Neural cell (in vitro differentiated cells): ENCODE data around the gene DOCK8. TPM values are rescaled to one million over a fixed set of nuclear protein-coding genes. Genes with fewer than 3 reads are reported as not detected.

Experiments used
- H2AFZ ChIP-seq: fragments of 200-600, 300-800 bp; sonication (generic), shearing (Covaris generic); 2 replicates; pipeline ENCODE4 v1.6.0; 2014; ENCODE audit warnings: low read depth, mild to moderate bottlenecking, antibody characterized with exemption, low read length, moderate library complexity
- H3F3A ChIP-seq: fragments of 200-600 bp; shearing (Covaris generic); 2 replicates; pipeline ENCODE4 v1.6.1; 2016; ENCODE audit warnings: mild to moderate bottlenecking, moderate library complexity, mixed read lengths, antibody characterized with exemption, low read length; ENCODE audit not compliant: insufficient read depth, poor library complexity, severe bottlenecking
- H3K27ac ChIP-seq: fragments of 200-600, 300-800 bp; sonication (generic), shearing (Covaris generic); 2 replicates; pipeline ENCODE4 v1.5.1; 2014; ENCODE audit warnings: mild to moderate bottlenecking, low read length, moderate library complexity
- H3K27me3 ChIP-seq: fragments of 300-800, 200-600 bp; sonication (generic), shearing (Covaris generic); 2 replicates; pipeline ENCODE4 v1.6.0; 2014; ENCODE audit warnings: mild to moderate bottlenecking, low read depth, low read length, moderate library complexity; ENCODE audit not compliant: insufficient read depth
- H3K36me3 ChIP-seq: fragments of 300-800, 200-600 bp; sonication (generic), shearing (Covaris generic); 2 replicates; pipeline ENCODE4 v1.5.1; 2014; ENCODE audit warnings: mild to moderate bottlenecking, antibody characterized with exemption, low read length, moderate library complexity; ENCODE audit not compliant: insufficient read depth
- H3K4me2 ChIP-seq: fragments of 300-800, 200-600 bp; sonication (generic), shearing (Covaris generic); 2 replicates; pipeline ENCODE4 v1.6.0; 2014; ENCODE audit warnings: mild to moderate bottlenecking, low read length
- H3K4me3 ChIP-seq: fragments of 300-800, 200-600 bp; sonication (generic), shearing (Covaris generic); 2 replicates; pipeline ENCODE4 v1.5.1; 2014; ENCODE audit warnings: mild to moderate bottlenecking, low read length, moderate library complexity
- H3K79me2 ChIP-seq: fragments of 200-600 bp; shearing (Covaris generic); replicated peaks from 2 replicates; pipeline ENCODE4 v1.6.0; 2014; ENCODE audit warnings: mild to moderate bottlenecking, low read length, moderate library complexity; ENCODE audit not compliant: insufficient read depth
- H3K9ac ChIP-seq: fragments of 300-800, 200-600 bp; sonication (generic), shearing (Covaris generic); 2 replicates; pipeline ENCODE4 v1.6.1; 2016; ENCODE audit warnings: mild to moderate bottlenecking, low read length, mixed read lengths
- H3K9me2 ChIP-seq: fragments of 200-600 bp; shearing (Covaris generic); 2 replicates; pipeline ENCODE4 v1.6.1; 2016; ENCODE audit warnings: mild to moderate bottlenecking, low read length, mixed read lengths; ENCODE audit not compliant: insufficient read depth
- H3K9me3 ChIP-seq: fragments of 200-600, 300-800 bp; sonication (generic), shearing (Covaris generic); 2 replicates; pipeline ENCODE4 v1.6.1; 2016; ENCODE audit warnings: mild to moderate bottlenecking, mixed run types, low read length, moderate library complexity, mixed read lengths
- H4K20me1 ChIP-seq: fragments of 200-600 bp; shearing (Covaris generic); 2 replicates; pipeline ENCODE4 v1.6.1; 2016; ENCODE audit warnings: mild to moderate bottlenecking, mixed run types; ENCODE audit not compliant: insufficient read depth
- CTCF ChIP-seq: fragments of 450-650 bp; IDR thresholded peaks from 2 replicates; pipeline ENCODE4 v1.5.1; 2014; ENCODE audit warnings: antibody characterized with exemption, mild to moderate bottlenecking, moderate library complexity; ENCODE audit not compliant: poor library complexity, severe bottlenecking
- EP300 ChIP-seq: fragments of 450-650 bp; conservative IDR thresholded peaks from 2 replicates; pipeline ENCODE4 v1.6.1; 2014; ENCODE audit warnings: antibody characterized with exemption, mild to moderate bottlenecking, moderate library complexity; ENCODE audit not compliant: poor library complexity, severe bottlenecking
- EZH2 ChIP-seq: fragments of 200-600, 300-800 bp; shearing (Covaris generic), sonication (generic); IDR thresholded peaks from 2 replicates; pipeline ENCODE4 v1.6.1; 2014; ENCODE audit warnings: antibody characterized with exemption, low read length, borderline replicate concordance, mild to moderate bottlenecking; ENCODE audit not compliant: insufficient read depth, poor library complexity, severe bottlenecking
- MXI1 ChIP-seq: fragments of 450-650 bp; conservative IDR thresholded peaks from 2 replicates; pipeline ENCODE4 v1.6.1; 2014; ENCODE audit warnings: antibody characterized with exemption, mild to moderate bottlenecking; ENCODE audit not compliant: poor library complexity, severe bottlenecking
- POLR2AphosphoS5 ChIP-seq: IDR thresholded peaks from 2 replicates; pipeline ENCODE4 v1.6.1; 2012
- RAD21 ChIP-seq: fragments of 450-650 bp; conservative IDR thresholded peaks from 2 replicates; pipeline ENCODE4 v1.6.1; 2014; ENCODE audit warnings: antibody characterized with exemption, mild to moderate bottlenecking, moderate library complexity
- REST ChIP-seq: IDR thresholded peaks from 2 replicates; pipeline ENCODE4 v1.6.1; 2012; ENCODE audit warnings: borderline replicate concordance
- SMC3 ChIP-seq: fragments of 450-650 bp; conservative IDR thresholded peaks from 2 replicates; pipeline ENCODE4 v1.6.1; 2014; ENCODE audit warnings: antibody characterized with exemption, mild to moderate bottlenecking, moderate library complexity; ENCODE audit not compliant: poor library complexity
- TAF1 ChIP-seq: IDR thresholded peaks from 2 replicates; pipeline ENCODE4 v1.6.1; 2012; ENCODE audit warnings: low read depth
- polyA plus RNA-seq: library from polyadenylated mRNA; depleted of rRNA; stranded (reverse); fragments of >200 nt; gene quantifications from 2 replicates; pipeline ENCODE4 v1.2.3, GENCODE V29; 2014

DOCK8 gene
- polyA plus RNA-seq, 1 donor from 2014 or later: not detected

GRCh38 chr9:266228-266627, 51.6 kb downstream of the DOCK8 start:
- H3K36me3 ChIP-seq: no peaks in the 10 kb centered on the region
- H3K9me3 ChIP-seq: no peaks in the 10 kb centered on the region
- H3K9ac ChIP-seq: no peak overlapping the region
- H3K27me3 ChIP-seq: no peaks in the 10 kb centered on the region
- H3F3A ChIP-seq: no peaks in the 10 kb centered on the region
- no peaks in the 10 kb centered on the region for H3K79me2 ChIP-seq
- no peak overlapping the region for H3K4me2 ChIP-seq
- no peaks in the 10 kb centered on the region for H3K9me2 ChIP-seq
- no peak overlapping the region for H2AFZ ChIP-seq
- TF ChIP-seq CTCF (no peak), MXI1 (no peak), EZH2 (no peak), SMC3 (no peak), EP300 (no peak), POLR2AphosphoS5 (no peak), REST (no peak), TAF1 (no peak), RAD21 (no peak)
- no peak overlapping the region for H3K27ac ChIP-seq
- no peaks in the 10 kb centered on the region for H4K20me1 ChIP-seq
- no peak overlapping the region for H3K4me3 ChIP-seq

GRCh38 chr9:268616-269015, 54.0 kb downstream of the DOCK8 start:
- H3K79me2 ChIP-seq: no peaks in the 10 kb centered on the region
- H3F3A ChIP-seq: no peaks in the 10 kb centered on the region
- no peak overlapping the region for H3K4me2 ChIP-seq
- H3K9me3 ChIP-seq: no peaks in the 10 kb centered on the region
- no peaks in the 10 kb centered on the region for H4K20me1 ChIP-seq
- no peak overlapping the region for H3K9ac ChIP-seq
- H3K27me3 ChIP-seq: no peaks in the 10 kb centered on the region
- no peak for TF ChIP-seq EP300
- no peak for TF ChIP-seq POLR2AphosphoS5
- H3K27ac ChIP-seq: no peak overlapping the region
- H2AFZ ChIP-seq: no peak overlapping the region
- no peaks in the 10 kb centered on the region for H3K9me2 ChIP-seq
- H3K36me3 ChIP-seq: no peaks in the 10 kb centered on the region
- H3K4me3 ChIP-seq: no peak overlapping the region

- Histone ChIP-seq H3K9me3 (no peaks in the 10 kb centered on the region), H3K9me2 (no peaks in the 10 kb centered on the region)
These were observed 54.5 kb downstream of the DOCK8 start for GRCh38 chr9:269081-269711.

More at GRCh38 chr9:269081-269711, 54.5 kb downstream of the DOCK8 start:
- H3K9ac ChIP-seq: no peak overlapping the region
- H3K4me3 ChIP-seq: no peak overlapping the region
- H3K27me3 ChIP-seq: no peaks in the 10 kb centered on the region
- no peak overlapping the region for H3K4me2 ChIP-seq
- H3K36me3 ChIP-seq: no peaks in the 10 kb centered on the region
- H4K20me1 ChIP-seq: no peaks in the 10 kb centered on the region
- no peaks in the 10 kb centered on the region for H3F3A ChIP-seq
- TF ChIP-seq REST: no peak
- TF ChIP-seq EZH2: no peak
- no peak for TF ChIP-seq RAD21
- TF ChIP-seq TAF1: no peak
- TF ChIP-seq EP300: no peak
- no peak for TF ChIP-seq POLR2AphosphoS5
- no peak for TF ChIP-seq SMC3
- TF ChIP-seq MXI1: no peak
- H3K27ac ChIP-seq: no peak overlapping the region
- no peaks in the 10 kb centered on the region for H3K79me2 ChIP-seq
- no peak overlapping the region for H2AFZ ChIP-seq
